Stimulated activated CD8-positive, alpha-beta memory T cell treated with anti-CD3 and anti-CD28 coated beads, Interleukin-7, amount 100 ng/mL, for 24 hours (primary cell): ENCODE data around the gene IQGAP3.

Experiments used
- DNase-seq: peaks from one replicate; pipeline ENCODE4 v3.0.0-alpha.2; 2020; ENCODE audit warnings: low read depth

Gene IQGAP3

DNA sequence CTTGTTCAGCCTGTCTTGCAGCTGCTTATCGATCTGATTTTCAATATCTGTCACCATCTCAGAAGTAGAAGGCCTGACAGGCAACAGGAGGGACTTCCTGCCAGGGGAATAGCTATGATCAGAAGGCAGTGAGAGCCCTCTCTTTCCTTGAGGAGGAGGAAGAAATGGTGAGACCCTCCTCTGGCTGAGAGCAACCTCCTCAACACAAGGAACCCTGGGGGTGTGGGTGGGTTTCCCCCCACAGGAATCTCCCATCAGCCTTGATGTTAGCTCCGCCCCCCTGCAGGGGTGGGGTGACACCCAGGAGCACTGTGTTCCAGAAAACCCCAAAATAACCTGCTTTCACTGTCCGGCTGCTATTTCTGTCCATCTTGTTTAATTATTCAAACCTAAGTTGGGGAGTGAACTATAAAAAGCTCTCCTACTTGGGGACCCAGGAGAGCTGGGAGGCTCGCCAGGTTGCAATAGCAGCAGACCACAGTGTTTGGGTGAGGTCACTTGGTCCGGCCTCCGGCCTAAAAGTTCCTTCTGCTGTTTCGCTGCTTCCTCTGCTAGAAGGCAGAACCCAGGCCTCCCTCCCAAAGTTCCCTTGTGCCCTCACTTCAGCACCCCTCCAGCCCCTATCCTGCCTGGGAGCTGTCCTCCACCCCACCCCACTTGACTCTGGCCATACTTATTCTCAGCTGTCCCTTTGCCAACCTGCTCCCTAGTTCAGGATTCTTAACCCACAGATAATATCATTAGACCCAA lies 64.0 kb downstream of the IQGAP3 start:
- DNase-seq, result no peak

DNA sequence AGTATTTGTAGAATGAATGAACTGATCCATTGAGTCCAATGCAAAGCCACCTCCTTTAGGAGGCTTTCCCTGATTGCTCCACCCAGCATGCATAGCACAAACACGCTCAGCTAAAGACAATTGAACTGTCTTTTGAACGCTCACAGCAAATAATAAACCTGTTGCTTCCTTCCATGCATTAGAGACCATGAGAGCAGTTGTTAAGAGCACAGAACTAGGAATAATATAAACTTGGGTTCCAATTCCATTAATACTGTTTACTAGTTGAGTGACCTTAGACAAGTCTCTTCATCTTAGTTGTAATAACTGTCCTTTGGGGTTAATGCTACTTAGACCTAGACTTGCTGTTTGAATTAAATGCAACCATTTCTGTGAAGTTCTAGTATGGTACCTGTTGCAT lies 65.9 kb downstream of the IQGAP3 start:
- no peak for DNase-seq

DNA sequence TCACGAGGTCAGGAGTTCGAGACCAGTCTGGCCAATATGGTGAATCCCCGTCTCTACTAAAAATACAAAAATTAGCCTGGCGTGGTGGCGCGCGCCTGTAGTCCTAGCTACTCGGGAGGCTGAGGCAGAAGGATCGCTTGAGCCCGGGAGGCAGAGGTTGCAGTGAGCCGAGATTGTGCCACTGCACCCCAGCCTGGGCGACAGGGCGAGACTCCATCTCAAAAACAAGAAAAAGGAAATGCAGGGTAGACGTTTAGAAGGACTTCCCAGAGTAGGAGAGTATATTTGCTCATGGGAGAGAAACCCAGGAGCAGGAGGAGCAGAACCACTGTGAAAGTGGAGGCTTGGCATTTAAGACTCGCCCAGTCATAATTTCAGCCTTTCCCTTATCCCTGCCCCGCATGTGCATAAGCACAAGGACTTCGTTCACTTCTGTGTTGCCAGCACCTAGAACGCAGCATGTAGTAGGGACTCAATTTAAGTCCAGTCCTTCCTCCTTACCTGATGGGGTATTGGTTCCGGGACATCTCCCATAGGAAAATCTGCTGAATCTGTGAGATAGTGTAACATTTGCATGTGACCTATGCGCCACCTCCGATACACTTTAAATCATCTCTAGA lies 66.6 kb downstream of the IQGAP3 start:
- DNase-seq, result no peak

DNA sequence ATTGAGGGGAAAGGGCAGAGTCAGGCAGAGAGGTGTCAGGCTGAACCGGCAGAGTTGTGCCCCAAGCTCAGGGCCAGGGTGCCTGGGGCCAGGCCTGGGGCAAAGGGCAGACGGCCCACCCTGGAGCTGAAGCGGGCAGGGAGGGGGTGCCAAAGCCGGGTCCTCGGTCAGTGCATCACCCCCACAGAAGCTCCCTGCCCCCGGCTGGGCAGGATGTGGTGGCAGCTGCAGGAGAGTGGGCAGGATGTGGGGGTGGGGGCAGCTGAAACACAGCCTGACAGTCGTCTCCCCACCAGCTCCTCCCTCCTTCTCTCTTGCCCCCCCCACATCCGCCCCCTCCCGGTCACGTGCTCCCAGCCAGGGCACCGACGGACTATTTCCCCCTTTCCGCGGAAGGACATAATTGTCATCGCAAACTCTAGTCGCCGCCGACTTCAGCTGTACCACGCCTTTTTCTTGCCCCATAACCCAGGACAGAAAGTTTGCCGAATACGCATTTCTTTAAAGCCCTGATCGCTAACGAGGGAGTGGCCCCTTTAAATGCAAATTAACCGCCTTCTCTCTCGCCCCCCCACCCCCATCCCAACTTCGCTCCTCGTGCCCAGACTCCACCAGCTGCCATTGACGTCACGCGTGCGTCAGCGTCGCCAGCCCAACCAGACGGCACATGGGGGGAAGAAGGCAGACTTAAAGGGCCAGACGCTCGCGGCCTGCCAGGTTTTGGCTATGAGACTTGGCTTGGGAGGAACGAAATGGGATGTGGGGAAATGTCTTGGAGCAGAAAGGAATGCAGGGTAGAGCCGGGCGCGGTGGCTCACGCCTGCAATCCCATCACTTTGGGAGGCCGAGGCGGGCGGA lies 67.3 kb downstream of the IQGAP3 start:
- peak; percentile 96 for DNase-seq

DNA sequence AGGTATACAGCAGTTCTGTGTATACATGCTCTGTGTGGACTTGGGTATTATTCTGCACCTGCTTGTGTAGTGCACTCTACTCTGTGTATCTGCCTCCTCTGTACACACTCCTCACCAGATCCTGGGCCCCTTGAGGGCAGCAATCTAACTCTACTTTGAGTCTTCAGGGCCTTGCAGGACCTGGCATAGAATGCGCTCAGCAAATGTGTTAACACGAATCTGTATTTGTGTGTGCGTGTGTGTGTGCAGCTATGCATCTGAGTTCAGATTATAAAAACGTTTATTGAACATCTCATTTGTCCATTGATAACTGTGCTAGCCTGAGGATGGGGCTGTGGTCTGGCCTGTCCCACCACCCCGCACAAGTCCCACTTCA lies 67.9 kb downstream of the IQGAP3 start:
- DNase-seq, result no peak

DNA sequence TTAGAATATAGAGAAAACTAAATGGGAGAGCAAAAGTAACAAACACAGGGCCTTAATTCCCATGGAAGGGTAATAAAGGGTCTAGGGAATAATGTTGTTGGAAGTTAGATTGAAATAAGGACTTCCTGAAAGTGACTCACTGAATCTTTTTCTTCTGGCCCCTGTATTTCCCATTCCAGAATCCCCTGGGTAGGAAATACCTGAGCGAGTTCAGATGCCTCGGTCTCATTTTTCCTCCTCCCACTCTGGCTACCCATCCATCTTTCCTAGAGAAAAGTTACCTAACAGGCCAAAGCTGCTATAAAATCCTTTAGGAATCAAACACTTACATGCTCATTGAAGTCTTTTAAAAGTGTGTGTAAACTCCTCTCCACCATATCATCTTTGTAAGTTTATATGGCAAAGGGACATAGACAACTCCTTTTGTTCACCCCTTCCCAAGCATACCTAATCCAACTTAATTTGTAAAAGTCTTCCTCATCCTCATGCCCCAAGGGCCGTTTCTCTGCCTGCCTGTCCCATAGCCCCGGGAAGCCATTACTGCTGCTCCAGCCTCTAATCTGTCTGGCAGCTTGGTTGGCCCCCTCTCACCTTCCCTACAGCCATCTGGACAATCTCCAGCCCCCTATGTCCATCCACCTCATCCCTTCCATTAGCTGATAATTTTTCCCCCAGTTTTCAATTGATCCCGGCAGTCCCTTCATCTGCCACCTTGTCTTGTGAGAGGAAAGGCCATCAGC lies 68.5 kb downstream of the IQGAP3 start:
- DNase-seq, result no peak

DNA sequence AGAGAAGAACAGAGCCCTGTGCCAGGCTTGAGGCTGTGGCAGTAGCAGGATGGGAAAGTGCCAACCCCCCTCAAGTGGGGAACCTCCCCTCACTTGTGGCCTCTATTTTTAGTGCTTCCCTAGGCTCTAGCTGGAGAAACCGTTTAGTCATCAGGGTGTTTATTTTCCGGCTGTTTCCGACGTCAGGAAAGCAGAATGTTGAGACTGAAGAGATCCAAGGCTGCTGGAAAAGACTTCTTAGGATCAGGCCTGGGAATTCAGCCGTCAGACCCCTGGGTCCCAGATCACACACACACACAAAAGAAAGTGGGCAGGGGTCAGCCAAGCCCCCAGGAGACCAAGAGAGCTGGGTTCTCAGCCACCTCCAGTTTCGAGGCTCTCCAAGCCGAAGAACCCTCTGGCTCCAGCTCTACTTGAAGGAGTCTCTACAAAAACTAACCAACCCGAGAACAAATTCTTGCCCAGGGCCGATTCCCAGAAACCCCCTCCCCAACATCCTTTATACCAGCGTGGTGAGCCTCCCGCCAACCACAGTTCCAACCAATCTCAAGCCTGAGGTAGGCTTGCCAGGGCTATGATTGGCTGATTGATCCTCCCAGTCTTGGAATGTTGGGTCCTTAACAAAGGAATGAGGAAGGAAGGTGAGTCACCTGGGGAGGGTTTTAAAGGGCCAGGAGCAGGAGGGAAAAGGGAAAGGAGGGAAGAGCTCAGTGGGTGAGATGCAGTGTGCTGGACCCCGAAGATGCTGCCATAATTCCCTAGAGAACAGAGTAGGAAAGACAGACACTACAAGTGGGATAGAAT lies 69.3 kb downstream of the IQGAP3 start:
- DNase-seq, result no peak

DNA sequence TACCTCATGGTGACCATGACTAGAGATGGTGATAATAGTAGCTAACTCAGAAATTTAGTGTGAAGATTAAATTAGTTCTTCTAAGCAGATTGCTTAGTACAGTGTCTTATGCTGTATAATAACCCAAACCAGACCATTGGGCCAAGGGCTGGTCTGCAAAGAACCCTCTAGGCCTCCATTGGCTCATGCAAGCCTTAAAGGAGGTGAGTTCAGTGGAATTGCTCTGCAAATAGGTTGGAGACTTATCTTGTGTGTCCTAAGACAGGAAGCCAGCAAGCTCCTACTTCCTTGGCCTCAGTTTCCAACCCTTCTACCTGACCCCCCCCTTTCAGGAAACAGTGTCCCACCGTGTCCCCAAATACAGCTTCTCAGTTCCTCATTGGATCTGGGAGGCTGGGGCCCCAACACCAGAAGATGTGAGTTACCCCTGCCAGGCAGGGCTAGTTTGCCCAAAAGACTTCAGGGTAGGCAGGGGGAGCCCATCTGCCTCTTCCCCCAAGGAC lies 69.9 kb downstream of the IQGAP3 start:
- no peak for DNase-seq

DNA sequence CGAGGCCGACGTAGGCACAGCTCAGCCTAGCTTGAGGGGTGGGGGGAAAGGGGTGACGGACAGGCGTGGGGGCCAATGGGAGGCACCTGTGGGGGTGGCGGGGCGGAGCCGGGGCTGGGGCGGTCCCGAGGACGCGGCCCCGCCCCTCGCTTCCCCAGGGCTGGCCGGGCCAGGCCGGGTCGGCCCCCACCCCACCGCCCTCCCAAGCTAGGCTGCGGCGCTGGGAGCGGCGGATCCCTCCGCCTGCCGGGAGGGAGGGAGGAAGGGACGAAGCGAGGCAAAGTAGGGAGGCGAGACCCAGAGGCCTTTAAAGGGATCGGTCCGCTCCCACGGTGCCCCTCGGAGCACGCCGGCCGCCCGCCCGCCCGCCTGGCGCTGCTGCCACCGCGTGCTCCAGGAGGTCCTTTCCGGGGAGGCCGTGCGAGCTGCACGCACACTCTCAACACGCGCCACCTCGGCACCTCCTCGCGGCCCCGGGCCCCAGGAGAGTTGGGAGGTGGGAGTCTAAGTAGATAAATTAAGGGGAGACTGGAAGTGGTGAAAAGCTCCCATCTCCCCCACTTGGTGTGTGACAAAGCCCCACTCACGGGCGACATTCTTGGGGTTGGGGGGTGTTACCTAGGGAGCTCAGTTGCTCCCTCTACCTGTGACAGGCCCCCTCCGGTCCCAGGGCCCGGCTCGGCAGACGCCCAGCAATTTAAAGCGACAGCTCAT lies 71.4 kb downstream of the IQGAP3 start:
- DNase-seq, result peak; percentile 89

DNA sequence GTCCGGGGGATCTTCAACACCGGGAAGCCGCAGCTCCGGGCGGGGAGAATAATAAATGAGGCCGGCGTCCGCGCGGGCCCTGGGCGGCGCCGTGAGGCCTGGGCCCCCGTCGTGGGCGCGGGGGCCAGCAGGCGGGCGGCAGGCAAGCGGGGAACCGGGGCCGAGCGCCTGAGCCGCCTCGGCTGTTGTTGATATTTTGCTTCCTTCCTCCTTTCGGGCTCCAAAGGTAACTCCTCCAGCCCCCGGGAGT lies 71.9 kb downstream of the IQGAP3 start, which contains the start of gene MEF2D:
Gene MEF2D, minus strand, starts transcription at position 233 of the 250 bp plus-strand sequence. CDS start 17,483 bp downstream, outside the sequence.
- DNase-seq, result no peak

DNA sequence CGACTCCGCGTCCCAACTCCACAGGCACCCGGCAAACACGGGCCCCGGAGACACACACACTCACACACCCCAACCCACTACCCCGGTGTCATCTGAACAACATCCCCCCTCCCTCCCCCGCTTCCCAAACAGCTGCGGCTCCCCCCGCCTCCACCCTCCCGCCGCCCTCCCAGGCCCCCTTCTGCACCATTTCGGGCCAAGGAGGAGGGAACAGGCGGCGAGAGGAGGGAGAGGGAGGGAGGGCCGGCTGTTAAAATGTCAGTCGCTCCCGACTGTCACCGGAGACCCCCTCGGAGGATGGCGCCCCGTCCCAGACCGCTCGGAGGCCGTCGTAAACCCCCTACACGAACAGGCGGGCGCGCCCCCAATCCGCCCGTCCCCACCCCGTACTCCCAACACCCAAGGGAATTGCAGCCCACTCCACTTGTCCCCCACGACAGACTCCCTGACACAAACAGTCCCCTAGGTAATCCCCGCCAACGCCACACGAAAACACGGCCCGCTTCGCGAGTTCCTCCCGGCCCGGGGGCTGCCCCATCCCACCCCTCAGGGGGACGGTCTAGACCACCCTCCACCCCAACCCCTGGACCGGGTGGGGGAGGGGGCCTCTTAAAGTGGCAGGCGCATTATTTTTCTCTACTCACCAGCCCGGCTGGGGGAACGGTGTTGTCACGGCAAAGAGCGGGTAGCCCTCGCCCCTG lies 72.4 kb downstream of the IQGAP3 start:
- DNase-seq, result no peak

DNA sequence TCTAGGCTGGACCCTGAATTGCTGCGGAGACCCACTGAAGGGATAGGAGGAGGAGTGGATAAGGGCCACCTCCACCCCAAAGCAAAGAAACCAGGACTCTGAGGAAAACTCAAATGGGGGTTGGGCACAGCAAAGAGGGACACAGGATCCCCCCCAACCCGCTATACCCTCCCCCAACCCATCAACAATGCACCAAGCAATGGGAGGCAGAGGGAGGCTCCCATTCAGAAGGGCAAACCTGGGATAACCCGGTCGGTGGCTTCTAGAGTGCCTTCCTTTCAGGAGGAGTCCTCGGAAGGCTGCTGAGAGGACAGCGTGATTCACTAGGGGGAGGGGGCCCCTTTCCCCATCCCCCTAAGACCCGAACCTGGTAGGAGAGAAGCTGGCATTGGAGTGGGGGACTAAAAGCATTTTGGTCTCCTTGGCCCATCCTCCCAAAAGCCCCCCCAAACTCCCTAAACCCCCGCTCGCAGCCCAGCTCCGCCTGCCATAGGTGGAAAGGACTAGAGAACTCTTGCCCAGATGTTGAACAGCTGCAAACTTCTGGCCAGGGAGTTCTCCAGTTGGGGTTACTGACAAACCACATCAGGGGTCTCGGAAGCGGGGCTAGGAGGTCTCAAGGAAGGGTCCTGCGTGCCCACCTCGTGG lies 73.0 kb downstream of the IQGAP3 start:
- no peak for DNase-seq

DNA sequence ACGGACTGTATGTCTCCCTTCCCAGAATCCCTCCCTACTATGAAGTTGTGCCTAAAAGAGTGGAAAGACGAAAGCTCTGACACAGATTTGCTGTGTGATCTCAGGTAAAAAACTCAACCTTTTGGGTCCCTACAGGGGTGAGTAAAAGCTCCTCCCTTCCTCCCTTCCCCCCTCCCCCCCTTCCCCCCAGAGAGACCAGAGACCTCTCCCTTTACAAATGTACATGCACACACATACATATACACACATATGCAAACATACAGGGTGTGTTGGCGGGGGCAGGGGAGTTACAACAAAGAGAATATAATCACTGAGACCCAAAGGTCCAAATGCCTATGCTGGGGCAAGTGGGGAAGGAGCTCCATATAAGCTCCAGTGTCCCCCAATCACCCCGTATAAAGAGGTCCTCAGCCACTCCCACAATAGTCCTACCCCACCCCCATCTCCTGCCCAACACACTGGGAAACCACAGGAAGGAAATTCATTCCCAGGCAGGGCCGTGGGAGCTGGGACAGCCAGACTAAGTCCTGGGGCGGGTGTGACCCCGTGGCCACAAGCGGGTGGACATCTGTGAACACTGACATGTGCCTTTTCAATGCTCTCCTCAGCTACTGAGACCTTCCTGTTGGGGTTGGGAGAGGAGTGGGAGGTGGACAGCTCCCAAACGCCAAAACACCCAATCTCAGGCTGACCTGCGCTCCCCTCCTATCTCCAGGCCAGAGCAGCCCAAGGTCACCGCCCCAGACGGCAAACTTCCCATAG lies 73.8 kb downstream of the IQGAP3 start:
- DNase-seq, result no peak

DNA sequence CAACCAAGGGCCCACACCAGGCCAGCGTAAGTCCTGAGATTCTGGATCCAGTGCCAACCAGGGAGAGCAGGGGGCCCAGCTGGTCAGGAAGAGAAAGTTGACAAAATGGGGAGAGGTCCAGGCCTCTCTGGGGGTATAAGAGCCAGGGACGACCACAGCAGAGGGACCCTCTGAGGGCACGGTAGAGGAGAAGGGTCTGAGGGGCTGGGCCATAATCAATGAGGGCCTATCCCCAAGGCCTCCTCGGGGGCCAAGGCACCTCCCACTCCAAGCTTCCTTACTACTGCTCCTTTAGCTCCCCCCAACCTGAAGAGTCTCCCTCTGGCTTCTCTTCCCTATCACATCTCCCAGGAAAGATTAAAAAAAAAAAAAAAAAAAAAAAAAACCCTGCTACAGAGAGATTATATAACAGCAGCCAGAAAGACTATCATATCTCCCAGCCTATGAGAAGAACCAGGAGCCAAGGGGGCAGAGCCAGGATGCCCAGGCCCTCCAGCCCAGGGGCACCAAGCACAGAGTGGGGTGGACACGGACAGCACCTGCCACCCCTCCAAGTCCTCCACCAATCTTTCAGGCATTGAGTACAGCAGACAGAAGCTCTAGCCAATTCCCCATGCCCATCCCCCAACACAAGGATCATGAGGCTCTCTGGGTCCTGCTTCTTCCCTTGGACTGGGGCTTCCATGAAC lies 74.5 kb downstream of the IQGAP3 start:
- DNase-seq, result no peak

DNA sequence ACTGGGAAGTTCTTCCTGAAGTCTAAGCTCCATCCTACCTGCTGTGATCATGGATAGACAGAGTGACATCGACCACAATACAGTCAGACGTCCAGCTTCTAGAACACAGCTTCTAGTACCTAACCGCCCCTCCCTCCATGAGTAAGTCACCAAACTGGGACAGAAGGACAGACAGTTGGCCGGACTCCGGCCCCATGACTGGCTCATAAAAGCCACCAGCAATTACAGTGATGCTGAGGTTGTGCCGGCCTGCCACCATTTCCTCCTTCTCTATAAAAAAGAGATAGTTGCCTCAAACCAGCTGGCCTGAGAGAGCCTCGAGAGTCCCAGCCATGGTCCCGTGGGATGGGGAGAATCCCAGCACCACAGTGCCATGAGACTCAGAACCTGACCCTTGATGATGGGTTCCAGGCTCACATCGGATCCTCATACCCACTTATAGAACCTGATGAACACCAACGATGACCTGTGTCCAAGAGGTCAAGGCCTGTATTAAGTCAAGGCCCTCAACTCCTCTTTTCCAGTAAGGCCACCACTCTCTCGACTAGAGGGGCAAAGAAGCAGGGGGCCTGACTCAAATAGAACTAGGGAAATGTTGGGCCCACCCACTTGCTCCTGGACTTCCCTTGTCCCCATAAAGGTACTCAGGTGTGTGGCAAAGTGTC lies 75.2 kb downstream of the IQGAP3 start:
- no peak for DNase-seq

DNA sequence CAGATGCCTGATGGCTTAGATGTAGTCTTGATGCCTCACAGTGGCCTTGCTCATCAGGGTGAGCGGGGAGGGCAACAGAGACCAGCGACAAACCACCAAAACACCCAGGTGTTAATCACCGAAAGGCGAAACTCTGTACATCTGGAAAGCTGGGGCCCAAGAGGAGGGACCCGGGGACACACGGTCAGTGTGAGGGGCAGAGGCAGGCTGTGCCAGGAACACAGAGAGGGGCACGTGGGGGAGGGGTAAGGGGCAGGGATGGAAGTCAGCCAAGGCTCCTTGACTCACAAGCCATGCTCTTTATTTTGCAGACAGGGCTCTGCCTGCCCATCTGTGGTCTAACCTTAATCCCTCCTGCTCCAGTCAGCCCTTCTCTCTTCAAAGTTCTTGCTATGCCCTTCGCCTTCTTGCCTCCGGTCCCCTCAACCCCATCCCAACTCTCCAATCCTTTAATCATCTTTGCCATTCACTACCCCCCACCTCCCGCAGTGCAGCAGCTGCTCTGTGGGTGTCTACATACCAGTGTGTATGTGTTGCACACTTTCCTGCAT lies 76.1 kb downstream of the IQGAP3 start:
- DNase-seq, result no peak

DNA sequence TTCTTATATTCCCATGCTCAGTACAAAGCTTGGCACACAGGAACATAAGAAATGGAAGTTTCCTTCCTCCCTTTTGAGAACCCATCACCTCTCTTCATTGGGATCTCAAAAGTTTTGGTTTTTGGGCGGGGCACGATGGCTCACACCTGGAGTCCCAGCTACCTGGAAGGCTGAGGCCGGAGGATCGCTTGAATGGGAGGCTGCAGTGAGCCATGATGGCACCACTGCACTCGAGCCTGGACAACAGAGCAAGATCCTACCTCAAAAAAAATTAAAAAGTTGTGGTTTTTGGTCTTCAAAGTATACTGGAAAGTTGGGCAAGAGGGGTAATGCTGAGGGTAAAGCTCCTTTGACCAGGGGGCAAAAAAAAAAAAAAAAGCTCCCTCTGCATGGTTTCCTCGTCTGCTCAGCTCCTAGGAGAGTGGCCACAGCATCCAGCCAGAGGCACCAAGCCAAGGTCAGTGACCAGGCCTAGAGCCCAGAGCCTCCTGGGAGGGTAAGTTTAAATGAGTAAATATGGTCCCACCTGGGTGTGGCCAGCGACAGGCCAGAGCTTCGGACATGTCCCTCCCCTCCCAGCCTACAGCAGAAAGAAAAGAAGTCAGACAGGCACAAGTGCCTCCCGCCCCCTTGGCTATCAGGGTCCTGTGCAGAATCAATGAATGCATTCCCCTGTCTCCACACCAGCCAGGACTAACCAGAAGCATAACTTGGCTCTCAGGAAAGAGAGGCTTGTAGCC lies 76.8 kb downstream of the IQGAP3 start:
- DNase-seq, result no peak
